Measurements from ENCODE around the gene ZCCHC7.
"Not testable (repeated sequence)": the region's sequence is repeated elsewhere in the genome, so short reads cannot be mapped to it uniquely, and the experiment has no call there.

Gene ZCCHC7

DNA sequence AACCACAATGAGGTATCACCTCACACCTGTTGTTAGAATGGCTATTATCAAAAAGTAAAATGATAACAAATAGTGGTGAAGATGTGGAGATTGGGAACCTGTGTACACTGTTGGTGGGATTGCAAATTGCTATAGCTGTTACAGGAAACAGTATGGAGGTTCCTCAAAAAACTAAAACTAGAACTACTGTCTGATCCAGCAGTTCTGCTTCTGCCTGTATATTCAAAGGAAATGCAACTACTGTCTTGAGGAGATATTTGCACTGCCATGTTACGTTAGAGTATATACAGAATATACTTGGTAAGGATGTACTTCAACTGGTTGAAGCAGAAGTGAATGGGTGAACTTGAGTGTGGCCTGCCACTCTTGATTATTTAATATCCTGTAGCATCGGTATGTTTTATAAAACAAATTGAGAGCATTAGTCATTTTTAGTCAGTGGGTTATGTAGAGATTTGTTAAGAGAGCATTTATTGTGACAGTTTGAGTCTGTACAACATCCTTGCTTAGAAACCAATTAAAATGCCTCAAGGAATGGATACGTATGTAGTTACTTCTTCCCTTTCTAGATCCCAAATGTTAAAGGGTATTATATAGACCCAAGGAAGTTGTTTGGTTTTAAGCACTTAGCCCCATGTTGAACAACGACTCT is 37.5 kb downstream of the ZCCHC7 start:
- TF ChIP-seq, protein P1, sequence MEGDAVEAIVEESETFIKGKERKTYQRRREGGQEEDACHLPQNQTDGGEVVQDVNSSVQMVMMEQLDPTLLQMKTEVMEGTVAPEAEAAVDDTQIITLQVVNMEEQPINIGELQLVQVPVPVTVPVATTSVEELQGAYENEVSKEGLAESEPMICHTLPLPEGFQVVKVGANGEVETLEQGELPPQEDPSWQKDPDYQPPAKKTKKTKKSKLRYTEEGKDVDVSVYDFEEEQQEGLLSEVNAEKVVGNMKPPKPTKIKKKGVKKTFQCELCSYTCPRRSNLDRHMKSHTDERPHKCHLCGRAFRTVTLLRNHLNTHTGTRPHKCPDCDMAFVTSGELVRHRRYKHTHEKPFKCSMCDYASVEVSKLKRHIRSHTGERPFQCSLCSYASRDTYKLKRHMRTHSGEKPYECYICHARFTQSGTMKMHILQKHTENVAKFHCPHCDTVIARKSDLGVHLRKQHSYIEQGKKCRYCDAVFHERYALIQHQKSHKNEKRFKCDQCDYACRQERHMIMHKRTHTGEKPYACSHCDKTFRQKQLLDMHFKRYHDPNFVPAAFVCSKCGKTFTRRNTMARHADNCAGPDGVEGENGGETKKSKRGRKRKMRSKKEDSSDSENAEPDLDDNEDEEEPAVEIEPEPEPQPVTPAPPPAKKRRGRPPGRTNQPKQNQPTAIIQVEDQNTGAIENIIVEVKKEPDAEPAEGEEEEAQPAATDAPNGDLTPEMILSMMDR (IDR thresholded peaks at IDR 0.05; ENCODE audit: low read depth, low read length, missing control alignments), result no peak
- no peak overlapping the region for H3K4me3 ChIP-seq (ENCODE audit: low read depth, low read length)
- DNase-seq (ENCODE audit: low read depth), result no peak

DNA sequence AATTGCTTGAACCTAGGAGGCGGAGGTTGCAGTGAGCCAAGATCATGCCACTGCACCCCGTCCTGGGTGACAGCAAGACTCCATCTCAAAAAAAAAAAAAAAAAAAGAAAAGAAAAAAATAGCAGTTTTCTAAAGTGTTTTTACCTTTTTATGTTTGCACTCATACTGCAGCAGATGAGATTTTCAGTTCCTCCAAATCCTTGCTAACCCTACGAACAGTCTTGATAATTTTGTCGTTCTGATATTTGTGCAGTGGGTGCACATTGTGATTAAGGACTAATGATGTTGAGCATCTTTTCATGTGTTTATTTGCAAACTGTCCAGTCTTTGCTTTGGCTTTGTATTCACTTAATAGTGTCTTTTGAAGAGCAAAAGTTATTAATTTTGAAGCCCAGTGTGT is 42.9 kb downstream of the ZCCHC7 start:
- TF ChIP-seq, protein P1 (IDR thresholded peaks at IDR 0.05; ENCODE audit: low read depth, low read length, missing control alignments), result no peak
- no peak overlapping the region for H3K4me3 ChIP-seq (ENCODE audit: low read depth, low read length)
- DNase-seq (ENCODE audit: low read depth), result no peak

DNA sequence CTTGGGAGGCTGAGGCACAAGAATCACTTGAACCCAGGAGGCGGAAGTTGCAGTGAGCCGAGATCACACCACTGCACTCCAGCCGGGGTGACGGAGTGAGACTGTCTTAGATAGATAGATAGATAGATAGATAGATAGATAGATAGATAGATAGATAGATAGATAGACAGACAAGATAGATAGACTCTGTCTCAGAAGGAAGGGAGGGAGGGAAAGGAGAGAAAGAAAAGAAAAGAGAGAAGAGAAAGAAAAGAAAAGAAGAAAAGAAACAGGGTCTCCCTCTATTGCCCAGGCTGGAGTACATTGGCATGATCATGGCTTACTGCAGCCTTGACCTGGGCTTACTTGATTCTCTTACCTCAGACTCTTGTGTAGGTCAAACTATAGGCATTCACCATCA is 44.0 kb downstream of the ZCCHC7 start:
- not testable (repeated sequence) for DNase-seq (ENCODE audit: low read depth)

DNA sequence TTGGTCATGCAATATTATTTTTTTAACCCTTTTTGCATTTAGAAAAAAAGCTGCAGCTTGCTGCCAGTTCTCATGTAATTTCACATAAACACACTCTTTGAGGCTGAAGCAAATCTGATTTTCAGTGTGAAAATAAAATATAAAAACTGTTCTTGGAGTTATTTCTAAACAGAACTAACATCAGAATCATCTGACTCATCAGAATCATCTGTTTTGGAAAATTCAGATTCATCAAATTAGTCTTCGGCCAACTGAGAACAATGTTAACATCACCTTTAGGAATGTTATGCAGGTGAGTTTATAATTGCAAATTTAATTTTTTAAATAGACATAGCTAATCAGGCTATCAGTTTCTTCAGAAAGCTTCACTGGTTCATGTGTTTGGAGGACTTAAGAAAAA is 45.3 kb downstream of the ZCCHC7 start:
- DNase-seq (ENCODE audit: low read depth), result no peak
- TF ChIP-seq, protein P1 (IDR thresholded peaks at IDR 0.05; ENCODE audit: low read depth, low read length, missing control alignments), result no peak
- no peak overlapping the region for H3K4me3 ChIP-seq (ENCODE audit: low read depth, low read length)

More for the DNA sequence above, 44.0 kb downstream of the ZCCHC7 start:
- H3K4me3 ChIP-seq (ENCODE audit: low read depth, low read length), result not testable (repeated sequence)

DNA sequence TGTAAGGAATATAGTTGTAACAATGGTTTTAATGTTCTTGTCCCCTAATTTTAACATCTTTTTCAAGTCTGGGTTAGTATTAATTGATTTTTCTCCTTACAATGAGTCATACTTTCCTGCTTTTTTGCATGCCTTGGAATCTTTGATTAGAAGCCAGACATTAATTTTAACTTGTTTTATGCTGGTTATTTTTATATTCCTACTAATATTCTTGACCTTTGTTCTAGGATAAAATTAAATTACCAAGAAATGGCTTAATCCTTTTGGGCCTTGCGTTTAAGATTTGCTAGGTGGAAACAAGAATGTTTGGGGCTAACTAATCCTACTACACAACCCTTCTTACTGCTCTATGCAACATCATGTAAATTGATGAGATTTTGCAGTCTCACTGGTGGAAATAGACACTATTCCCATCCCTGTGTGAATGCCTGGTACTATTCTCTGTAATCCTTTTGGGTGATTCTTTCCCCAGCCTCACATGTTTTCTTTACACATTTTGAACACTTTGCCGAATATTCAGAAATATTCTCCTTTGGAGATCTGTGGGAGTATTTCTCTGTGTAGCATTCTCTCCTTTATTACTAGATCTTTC is 47.2 kb downstream of the ZCCHC7 start:
- DNase-seq (ENCODE audit: low read depth), result no peak
- H3K4me3 ChIP-seq (ENCODE audit: low read depth, low read length), result no peak overlapping the region
- TF ChIP-seq, protein P1 (IDR thresholded peaks at IDR 0.05; ENCODE audit: low read depth, low read length, missing control alignments), result no peak

DNA sequence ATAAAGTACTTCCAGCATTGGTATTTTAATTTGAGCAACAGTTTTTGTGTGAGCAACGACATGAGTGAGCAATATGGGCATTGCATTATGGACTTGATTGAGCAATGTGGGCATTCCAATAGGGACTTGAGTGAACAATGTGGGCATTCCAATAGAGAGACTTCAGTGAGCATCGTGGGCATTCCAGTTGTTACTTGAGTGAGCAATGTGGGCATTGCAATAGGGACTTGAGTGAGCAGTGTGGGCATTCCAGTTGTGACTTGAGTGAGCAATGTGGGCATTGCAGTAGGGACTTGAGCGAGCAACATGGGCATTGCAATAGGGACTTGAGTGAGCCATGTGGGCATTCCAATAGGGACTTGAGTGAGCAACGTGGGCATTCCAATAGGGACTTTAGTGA is 52.2 kb downstream of the ZCCHC7 start:
- TF ChIP-seq, protein P1 (IDR thresholded peaks at IDR 0.05; ENCODE audit: low read depth, low read length, missing control alignments), result no peak
- no peak overlapping the region for H3K4me3 ChIP-seq (ENCODE audit: low read depth, low read length)

DNA sequence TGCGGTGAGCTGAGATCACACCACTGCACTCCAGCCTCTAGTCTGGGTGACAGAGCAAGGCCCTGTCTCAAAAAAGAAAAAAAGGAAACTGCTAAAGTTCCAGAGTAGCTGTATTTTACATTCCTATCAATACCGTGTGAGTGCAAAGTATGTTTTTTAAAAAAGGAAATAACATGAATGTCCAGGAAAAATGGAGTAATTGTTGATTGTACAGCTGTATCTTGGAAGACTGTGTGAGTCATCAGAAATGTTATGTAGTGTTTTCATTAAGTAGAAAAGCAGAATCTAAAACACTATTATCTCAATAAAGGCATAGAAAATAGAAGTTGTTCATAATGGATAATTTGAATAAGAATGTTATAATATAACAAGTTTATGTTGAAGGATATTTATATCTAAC is 53.9 kb downstream of the ZCCHC7 start:
- H3K4me3 ChIP-seq (ENCODE audit: low read depth, low read length), result no peak overlapping the region
- TF ChIP-seq, protein P1 (IDR thresholded peaks at IDR 0.05; ENCODE audit: low read depth, low read length, missing control alignments), result no peak
- DNase-seq (ENCODE audit: low read depth), result no peak

More for the DNA sequence above, 52.2 kb downstream of the ZCCHC7 start:
- no peak for DNase-seq (ENCODE audit: low read depth)

Measured in GM12864 (cell line).